ENCODE data around the gene PANK2.
"Not testable (repeated sequence)": the region's sequence is repeated elsewhere in the genome, so short reads cannot be mapped to it uniquely, and the experiment has no call there.

PANK2 gene

DNA sequence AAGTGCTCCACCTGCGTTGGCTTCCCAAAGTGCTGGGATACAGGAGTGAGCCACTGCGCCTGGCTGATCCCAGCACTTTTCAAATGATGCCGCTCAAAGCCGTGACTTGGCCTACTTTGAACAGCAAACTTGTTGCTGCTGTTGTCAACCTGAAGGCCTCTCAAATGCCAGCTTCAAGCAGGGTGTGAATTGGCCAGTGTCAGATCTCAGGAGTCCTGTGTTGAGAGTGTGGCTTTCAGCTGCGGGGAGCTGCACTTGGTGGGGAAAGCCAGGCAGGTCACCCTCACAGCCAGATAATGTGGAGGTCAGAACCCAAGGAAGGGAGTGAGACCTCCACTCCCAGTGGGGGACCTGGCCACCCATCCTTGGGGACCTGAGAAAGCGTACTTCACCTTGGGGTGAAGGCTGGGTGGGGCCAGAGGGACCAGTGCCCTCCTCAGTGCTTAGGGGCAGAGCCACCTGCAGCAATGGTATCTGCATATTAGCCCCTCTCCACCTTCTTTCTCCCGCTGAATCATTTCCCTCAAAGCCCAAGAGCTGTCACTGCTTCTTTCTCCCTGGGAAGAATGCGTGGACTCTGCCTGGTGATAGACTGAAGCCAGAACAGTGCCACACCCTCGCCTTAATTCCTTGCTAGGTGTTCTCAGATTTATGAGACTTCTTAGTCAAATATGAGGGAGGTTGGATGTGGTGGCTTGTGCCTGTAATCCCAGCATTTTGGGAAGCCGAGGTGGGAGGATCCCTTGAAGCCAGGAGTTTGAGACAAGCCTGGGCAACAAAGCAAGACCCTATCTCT is 19.1 kb upstream of the PANK2 start:
- in situ Hi-C loops (cut with HindIII; ENCODE audit: low sequenced_read_pairs) = no loop called here

DNA sequence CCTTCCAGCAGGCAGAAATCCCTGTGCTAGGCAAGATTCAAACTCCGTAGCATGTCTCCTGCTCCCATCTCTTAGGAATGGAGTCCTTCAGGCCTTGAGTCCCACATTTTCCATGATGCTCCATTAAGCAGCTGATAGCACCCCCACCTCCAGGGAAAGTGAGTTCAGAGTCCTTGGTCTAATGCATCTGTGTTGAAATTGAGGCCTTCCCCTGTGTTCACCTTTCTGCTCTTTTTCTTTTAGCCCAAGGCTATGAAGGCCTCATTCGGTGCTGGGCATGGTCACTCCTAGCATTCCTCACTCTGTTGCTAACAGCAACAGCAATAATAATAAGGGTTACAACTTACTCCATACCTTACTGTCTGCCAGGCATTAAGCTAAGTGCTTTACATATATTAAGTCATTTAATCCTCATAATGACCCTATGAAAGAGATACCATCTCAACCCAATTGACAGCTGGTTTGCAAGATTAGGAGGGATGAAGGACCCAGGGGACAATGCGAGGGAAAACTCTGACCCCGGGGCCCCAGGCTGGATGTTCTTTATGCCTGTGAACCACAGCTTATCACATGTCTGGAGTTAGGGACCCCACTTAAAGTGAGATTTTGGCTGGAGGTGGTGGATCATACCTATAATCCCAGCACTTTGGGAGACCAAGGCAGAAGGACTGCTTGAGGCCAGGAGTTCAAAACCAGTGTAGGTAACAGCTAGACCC is 17.5 kb upstream of the PANK2 start:
- in situ Hi-C loops (cut with HindIII; ENCODE audit: low sequenced_read_pairs) = no loop called here

GRCh38 chr20:3873507-3873906 is 15.7 kb upstream of the PANK2 start:
- in situ Hi-C loops (cut with HindIII; ENCODE audit: low sequenced_read_pairs) = no loop called here

- in situ Hi-C loops (cut with HindIII; ENCODE audit: low sequenced_read_pairs) = no loop called here
Measured at GRCh38 chr20:3874194-3874844, 14.9 kb upstream of the PANK2 start.

DNA sequence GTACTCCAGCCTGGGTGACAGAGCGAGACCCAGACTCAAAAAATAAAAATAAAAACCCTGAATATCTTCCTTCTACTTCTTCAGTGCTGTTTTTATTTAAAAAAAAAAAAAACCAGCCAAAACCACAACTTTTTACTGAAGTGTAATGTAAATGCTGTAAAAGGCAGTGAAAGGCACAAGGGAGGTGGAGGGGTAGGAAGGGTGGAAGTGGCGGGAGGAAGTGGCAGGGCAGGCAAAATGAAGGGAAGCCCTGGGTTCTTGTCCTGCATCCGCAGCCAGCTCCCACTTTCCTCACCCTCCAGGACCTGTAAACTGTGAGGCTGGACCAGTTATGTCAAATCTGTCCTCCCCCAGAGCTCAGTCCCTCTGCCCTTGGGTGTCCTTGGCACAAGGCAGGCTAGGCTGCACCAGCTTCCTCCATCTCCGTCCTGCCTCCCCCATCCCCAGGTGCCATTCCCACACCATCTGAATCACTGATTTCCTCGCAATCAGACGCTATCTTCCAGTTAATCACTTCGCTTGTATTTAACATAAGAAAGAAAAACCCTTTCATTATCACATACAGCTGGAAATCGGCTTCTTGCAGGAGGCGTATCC is 13.7 kb upstream of the PANK2 start:
- in situ Hi-C loops (cut with HindIII; ENCODE audit: low sequenced_read_pairs) = no loop called here

- in situ Hi-C loops (cut with HindIII; ENCODE audit: low sequenced_read_pairs) = no loop called here
Measured at GRCh38 chr20:3876000-3876399, 13.2 kb upstream of the PANK2 start.

DNA sequence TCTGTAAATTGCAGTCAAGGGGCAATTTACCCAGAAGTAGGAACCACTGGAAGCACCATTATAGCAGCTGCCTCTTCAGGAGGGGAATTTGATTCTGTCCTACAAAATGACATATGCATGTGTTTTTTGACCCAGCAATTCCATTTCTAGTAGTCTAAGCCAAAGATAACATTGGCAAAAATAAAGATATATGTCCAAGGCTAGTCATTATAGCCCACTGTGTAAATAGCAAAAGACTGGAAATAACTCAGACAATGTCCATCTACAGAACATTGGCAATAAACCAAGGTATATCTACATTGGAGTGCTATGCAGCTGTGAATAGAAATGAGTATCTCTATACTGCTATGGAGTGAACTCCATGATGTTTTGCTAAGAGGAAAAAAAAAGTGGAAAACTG is 12.5 kb upstream of the PANK2 start:
- in situ Hi-C loops (cut with HindIII; ENCODE audit: low sequenced_read_pairs) = no loop called here

DNA sequence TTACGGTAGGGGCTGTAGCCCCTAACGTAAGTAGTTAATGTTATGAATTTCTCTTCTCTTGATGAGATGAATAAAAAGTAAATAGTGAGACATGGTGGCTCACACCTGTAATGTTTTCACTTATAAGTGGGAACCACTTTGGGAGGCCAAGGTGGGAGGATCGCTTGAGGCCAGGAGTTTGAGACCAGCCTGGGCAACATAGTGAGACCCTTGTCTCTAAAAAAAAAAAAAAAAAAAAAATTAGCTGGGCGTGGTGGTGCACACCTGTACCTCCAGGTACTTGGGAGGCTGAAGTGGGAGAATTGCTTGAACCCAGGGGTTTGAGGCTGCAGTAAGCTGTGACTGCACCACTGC is 10.3 kb upstream of the PANK2 start:
- in situ Hi-C loops (cut with HindIII; ENCODE audit: low sequenced_read_pairs) = not testable (repeated sequence)

- in situ Hi-C loops (cut with HindIII; ENCODE audit: low sequenced_read_pairs) = no loop called here
Measured at GRCh38 chr20:3885715-3886114, 3.5 kb upstream of the PANK2 start.

DNA sequence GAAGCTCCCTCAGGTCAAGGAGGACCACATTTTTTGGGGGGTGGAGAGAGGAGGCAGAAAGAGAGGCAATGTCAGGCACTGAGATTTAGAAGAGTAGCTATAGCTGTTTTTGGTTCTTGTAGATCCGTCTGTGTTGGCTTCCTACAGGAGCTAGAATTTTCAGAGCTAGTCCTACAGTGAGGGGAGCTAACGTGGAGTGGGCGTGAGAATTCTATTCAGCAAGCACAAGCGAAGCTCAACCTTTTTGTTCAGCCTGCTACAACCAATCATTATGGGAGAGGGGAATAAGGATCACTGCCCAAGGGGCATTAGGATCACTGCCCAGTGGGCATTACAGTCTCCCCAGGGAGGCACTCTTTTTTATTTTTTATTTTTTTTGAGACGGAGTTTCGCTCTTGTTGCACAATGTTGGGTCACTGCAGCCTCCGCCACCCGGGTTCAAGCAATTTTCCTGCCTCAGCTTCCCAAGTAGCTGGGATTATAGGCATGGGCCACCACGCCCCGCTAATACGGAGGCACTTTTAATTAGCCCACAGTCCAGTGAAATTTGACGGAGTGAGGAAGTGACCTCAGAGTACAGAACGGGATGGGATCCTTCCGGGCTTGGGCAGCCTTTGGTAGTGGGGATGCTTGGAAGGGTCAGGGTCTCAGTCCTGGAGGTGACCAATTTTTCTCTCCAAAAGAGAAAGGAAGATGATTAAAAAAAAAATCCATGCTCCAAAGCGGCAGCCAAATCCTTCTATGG is 1.1 kb upstream of the PANK2 start:
- in situ Hi-C loops (cut with HindIII; ENCODE audit: low sequenced_read_pairs) = no loop called here

GRCh38 chr20:3889489-3890397 is 556 bp downstream of the PANK2 start:
- in situ Hi-C loops (cut with HindIII; ENCODE audit: low sequenced_read_pairs) = no loop called here

DNA sequence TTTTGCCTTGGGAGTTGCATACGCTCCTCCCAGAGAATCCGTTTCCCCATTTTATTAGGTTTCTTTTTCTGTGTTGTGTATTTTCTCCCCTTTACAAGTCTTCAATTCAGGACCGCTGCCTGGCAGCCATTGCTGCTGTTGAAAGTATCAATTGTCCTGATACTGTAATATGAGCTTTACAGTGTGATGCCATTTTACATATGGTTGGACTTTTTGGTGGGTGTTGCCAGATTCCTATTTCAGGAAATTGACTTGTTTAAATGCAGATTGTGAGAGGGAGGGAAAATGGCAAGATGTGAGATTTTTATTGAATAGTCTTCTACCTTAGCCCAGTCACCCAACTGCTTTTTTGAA is 1.2 kb downstream of the PANK2 start:
- in situ Hi-C loops (cut with HindIII; ENCODE audit: low sequenced_read_pairs) = no loop called here

DNA sequence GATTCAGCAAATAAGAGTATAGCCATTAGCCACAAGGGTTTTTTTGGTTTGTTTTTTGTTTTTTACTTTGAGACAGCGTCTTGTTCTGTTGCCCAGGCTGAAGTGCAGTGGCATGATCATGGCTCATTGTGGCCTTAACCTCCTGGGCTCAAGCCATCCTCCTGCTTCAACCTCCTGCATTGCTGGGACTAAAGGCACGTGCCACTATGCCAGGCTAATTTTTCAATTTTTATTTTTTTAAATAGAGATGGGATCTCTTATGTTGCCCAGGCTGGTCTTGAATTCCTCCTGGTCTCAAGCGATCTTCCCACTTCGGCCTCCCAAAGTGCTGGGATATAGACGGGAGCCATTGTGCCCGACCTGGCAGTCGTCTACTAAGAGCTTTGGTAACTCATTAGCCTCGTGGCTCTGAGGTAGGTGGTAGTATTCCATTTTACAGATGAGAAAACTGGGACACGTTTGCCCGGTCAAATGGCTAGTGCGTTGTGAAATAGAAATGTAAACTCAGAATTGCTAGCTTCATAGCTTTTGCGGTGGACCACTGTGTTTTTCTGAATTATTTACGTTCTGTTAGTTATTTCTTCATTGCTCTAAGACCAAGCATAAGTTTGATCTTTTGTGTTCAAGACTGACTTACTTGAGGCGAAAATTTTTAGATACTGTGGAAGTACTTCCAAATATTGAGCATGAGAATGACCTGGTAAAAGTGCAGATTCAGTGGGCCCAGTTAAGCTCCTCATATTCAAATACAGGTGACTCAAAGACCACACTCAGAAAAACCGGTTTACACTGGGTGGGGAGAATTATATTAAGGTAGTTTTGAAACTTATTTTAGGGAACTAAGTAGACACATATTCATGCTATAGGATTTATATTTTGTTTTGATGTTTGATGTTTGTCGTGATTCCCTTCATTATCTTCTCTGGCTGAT is 2.1 kb downstream of the PANK2 start:
- in situ Hi-C loops (cut with HindIII; ENCODE audit: low sequenced_read_pairs) = no loop called here

DNA sequence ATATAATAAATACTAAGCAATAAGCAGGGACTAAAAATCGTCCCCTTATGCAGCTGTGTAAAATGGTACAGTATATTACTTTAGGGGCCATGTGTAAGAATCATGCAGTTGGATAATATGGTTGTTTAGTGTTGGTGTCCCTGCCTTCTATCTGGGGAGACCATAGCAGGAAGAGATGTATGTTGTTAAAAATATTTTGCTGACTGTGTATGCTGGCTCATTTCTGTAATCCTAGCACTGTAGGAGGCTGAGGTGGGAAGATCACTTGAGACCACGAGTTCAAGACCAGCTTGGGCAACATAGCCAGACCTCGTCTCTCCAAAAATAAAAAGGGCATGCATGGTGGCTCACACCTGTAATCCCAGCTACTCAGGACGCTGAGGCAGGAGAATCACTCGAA is 5.6 kb downstream of the PANK2 start:
- in situ Hi-C loops (cut with HindIII; ENCODE audit: low sequenced_read_pairs) = no loop called here

DNA sequence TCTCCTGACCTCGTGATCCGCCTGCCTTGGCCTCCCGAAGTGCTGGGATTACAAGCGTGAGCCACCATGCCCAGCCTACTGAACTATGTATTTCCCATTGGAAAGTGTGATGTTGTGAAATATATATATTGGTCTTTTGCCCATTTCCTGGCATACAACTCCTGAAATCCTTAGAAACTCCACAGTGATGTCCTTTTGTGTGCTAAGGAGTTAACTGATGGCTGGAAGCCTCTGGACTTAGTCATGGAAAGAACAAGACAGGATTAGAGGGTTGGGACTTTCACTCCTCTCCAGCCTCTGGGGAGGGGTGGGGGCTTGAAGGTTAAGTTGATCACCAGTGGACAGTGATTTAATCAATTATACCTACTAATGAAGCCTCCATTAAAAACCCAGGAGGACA is 7.1 kb downstream of the PANK2 start:
- in situ Hi-C loops (cut with HindIII; ENCODE audit: low sequenced_read_pairs) = no loop called here

GRCh38 chr20:3896853-3897583 is 7.8 kb downstream of the PANK2 start:
- in situ Hi-C loops (cut with HindIII; ENCODE audit: low sequenced_read_pairs) = no loop called here

- in situ Hi-C loops (cut with HindIII; ENCODE audit: low sequenced_read_pairs) = not testable (repeated sequence)
Measured at GRCh38 chr20:3898181-3898580, 9.0 kb downstream of the PANK2 start.

GRCh38 chr20:3898639-3899038 is 9.5 kb downstream of the PANK2 start:
- in situ Hi-C loops (cut with HindIII; ENCODE audit: low sequenced_read_pairs) = no loop called here
